GM12878 (cell line): ENCODE measurements around the gene TPK1. TPM values are rescaled to one million over a fixed set of nuclear protein-coding genes. Genes with fewer than 3 reads are reported as not detected.

ENCODE experiments used
- ATAC-seq: fragments of 200-7000 bp; cut with Tn5 transposase; 3 replicates; pipeline ENCODE4 v1.9.1; 2020; ENCODE audit warnings: mild to moderate bottlenecking, moderate library complexity
- BruUV-seq: library from RNA; stranded (reverse); fragments of 400-500 nt; replicated peaks from 2 replicates; lab custom pipeline; 2021; lab: Mats Ljungman, UMichigan
- CTCF ChIA-PET: fragments of 300-600 bp; sonication (Branson Sonifier 250); formaldehyde crosslinking; extraction: SDS; loops from one replicate; lab custom pipeline; 2021; ENCODE audit warnings: inconsistent platforms; lab: Yijun Ruan, JAX
- POLR2A ChIA-PET: fragments of 350-600 bp; formaldehyde crosslinking; extraction: SDS; loops from one replicate; lab custom pipeline; 2021; ENCODE audit warnings: inconsistent platforms; lab: Charles Lee
- RAD21 ChIA-PET: fragments of 300-600 bp; sonication (Branson Sonifier 250); formaldehyde crosslinking; loops from one replicate; lab custom pipeline; 2023; ENCODE audit warnings: antibody characterized with exemption; ENCODE audit not compliant: unreplicated experiment; lab: Charles Lee
- SMC1A ChIA-PET: fragments of 300-600 bp; sonication (Branson Sonifier 250); formaldehyde crosslinking; loops from one replicate; lab custom pipeline; 2023; ENCODE audit not compliant: unreplicated experiment, uncharacterized antibody; lab: Charles Lee
- DNase-seq: peaks from one replicate; pipeline ENCODE4 v3.0.0-alpha.2; 2011; ENCODE audit warnings: low read depth, low spot score
- FAIRE-seq: peaks from 3 replicates; lab custom pipeline; 2011; peaks lifted over from hg19 to GRCh38; lab: Jason Lieb, UNC
- H2AFZ ChIP-seq: 2 replicates; pipeline ENCODE4 v1.6.0; 2011; ENCODE audit warnings: low read depth, low read length, control low read depth; ENCODE audit not compliant: control insufficient read depth
- H3K27ac ChIP-seq: 2 replicates; pipeline ENCODE4 v1.5.1; 2011; ENCODE audit warnings: control low read depth; ENCODE audit not compliant: control insufficient read depth, insufficient read depth
- H3K27me3 ChIP-seq, 2 experiments: replicated peaks in 1 of 2; 2 replicates each; pipeline versions ENCODE4 v1.6.0 to v1.6.1; 2011; ENCODE audit warnings: low read length in 1 of 2; ENCODE audit not compliant: control insufficient read depth in 2 of 2, insufficient read depth in 2 of 2
- H3K36me3 ChIP-seq, 2 experiments: 2 replicates each; pipeline ENCODE4 v1.5.1; 2011; ENCODE audit warnings: low read length in 1 of 2; ENCODE audit not compliant: control insufficient read depth in 2 of 2, insufficient read depth in 2 of 2
- H3K4me1 ChIP-seq: 2 replicates; pipeline ENCODE4 v1.6.1; 2011; ENCODE audit warnings: mild to moderate bottlenecking, low read length, moderate library complexity, mixed read lengths; ENCODE audit not compliant: control insufficient read depth, insufficient read depth
- H3K4me2 ChIP-seq: 2 replicates; pipeline ENCODE4 v1.6.0; 2011; ENCODE audit warnings: control low read depth; ENCODE audit not compliant: control insufficient read depth, insufficient read depth
- H3K4me3 ChIP-seq: fragments of 200-600 bp; sonication (generic); 2 replicates; pipeline ENCODE4 v1.5.1; 2016
- H3K79me2 ChIP-seq: 2 replicates; pipeline ENCODE4 v1.6.0; 2011; ENCODE audit warnings: low read length; ENCODE audit not compliant: control insufficient read depth, insufficient read depth
- H3K9ac ChIP-seq: 2 replicates; pipeline ENCODE4 v1.8.0; 2011; ENCODE audit warnings: low read length, control low read depth, mixed read lengths; ENCODE audit not compliant: control insufficient read depth, insufficient read depth
- H3K9me3 ChIP-seq: replicated peaks from 3 replicates; pipeline ENCODE4 v1.5.1; 2011; ENCODE audit warnings: mild to moderate bottlenecking, low read length; ENCODE audit not compliant: control insufficient read depth, insufficient read depth
- H4K20me1 ChIP-seq: 2 replicates; pipeline ENCODE4 v1.6.0; 2011; ENCODE audit not compliant: control insufficient read depth, insufficient read depth
- ASH2L ChIP-seq: fragments of 300-600, 200-600 bp; sonication (generic); IDR thresholded peaks from 2 replicates; pipeline ENCODE4 v1.6.1; 2017; ENCODE audit warnings: low read depth, mild to moderate bottlenecking, borderline replicate concordance
- CHD2 ChIP-seq: IDR thresholded peaks from 2 replicates; pipeline ENCODE4 v1.6.1; 2011; ENCODE audit warnings: low read depth, low read length, improper control_type of control experiment, borderline replicate concordance
- LARP7 ChIP-seq: fragments of 450-650 bp; IDR thresholded peaks from 2 replicates; pipeline ENCODE4 v1.6.1; 2017; ENCODE audit warnings: mild to moderate bottlenecking
- MYC ChIP-seq: IDR thresholded peaks from 2 replicates; pipeline ENCODE4 v1.6.1; 2011; ENCODE audit warnings: mild to moderate bottlenecking, low read length, moderate library complexity, inconsistent platforms; ENCODE audit not compliant: insufficient read depth, insufficient replicate concordance, insufficient read length, severe bottlenecking
- NR2F1 ChIP-seq: fragments of 450-650 bp; conservative IDR thresholded peaks from 2 replicates; pipeline ENCODE4 v1.6.1; 2017; ENCODE audit warnings: mild to moderate bottlenecking
- RAD21 ChIP-seq: IDR thresholded peaks from 2 replicates; pipeline ENCODE4 v1.6.1; 2011; ENCODE audit warnings: mild to moderate bottlenecking, low read depth, low read length, moderate library complexity; ENCODE audit not compliant: insufficient read depth
- STAT3 ChIP-seq: IDR thresholded peaks from 2 replicates; pipeline ENCODE4 v1.6.1; 2011; ENCODE audit warnings: low read depth, low read length, improper control_type of control experiment
- YY1 ChIP-seq: IDR thresholded peaks from 2 replicates; pipeline ENCODE4 v1.6.1; 2011; ENCODE audit warnings: low read depth, mild to moderate bottlenecking, low read length
- WGBS: methylation state at CpG from one replicate; pipeline ENCODE4 v1.1.6; 2016; ENCODE audit warnings: low lambda C conversion rate; ENCODE audit not compliant: insufficient replicate concordance, insufficient coverage; ENCODE audit errors: missing lambda C conversion rate; 5-methylcytosine and 5-hydroxymethylcytosine counted together
- in situ Hi-C: fragments of 300-500 bp; cut with MboI; formaldehyde crosslinking; loops from 9 replicates; pipeline ENCODE4 v1.14.3; 2018; ENCODE audit warnings: mixed read lengths
- intact Hi-C: fragments of 100-400 bp; cut with micrococcal nuclease; formaldehyde crosslinking; loops from one replicate; pipeline ENCODE4 v1.14.2; 2022; ENCODE audit not compliant: unreplicated experiment
- polyA plus RNA-seq, 11 experiments: library from polyadenylated mRNA; depleted of rRNA in 4 of 11; unstranded in 6 of 11; stranded (reverse) in 5 of 11; fragments of >200 nt; fragmentation: Nextera tagmentation in 4 of 11; fragmentation: Illumina TruSeq in 1 of 11; extraction: Ambion mirVana in 4 of 11; extraction: Trizol in 1 of 11; gene quantifications; 1 replicate in 1 of 11; 2 replicates in 10 of 11; pipeline versions ENCODE4 v1.2.1 to v1.2.3, GENCODE V29; 2011 to 2016; ENCODE audit warnings: inconsistent platforms in 2 of 11, missing spikeins in 2 of 11, low read depth in 1 of 11
- total RNA-seq, 4 experiments: library from RNA; depleted of rRNA in 3 of 4; stranded (reverse); fragments of >200 nt in 3 of 4; fragmentation: Illumina TruSeq in 1 of 4; extraction: Trizol in 1 of 4; gene quantifications; 2 replicates each; pipeline versions ENCODE4 v1.2.1 to v1.2.3, GENCODE V29; 2013 to 2021
- TF ChIP-seq, protein P1 (sequence below): IDR thresholded peaks from 2 replicates; pipeline ENCODE4 v1.6.1; 2011; ENCODE audit warnings: low read depth, mild to moderate bottlenecking, low read length, moderate library complexity, borderline replicate concordance; ENCODE audit errors: extremely low read depth
- TF ChIP-seq, protein P2 (sequence below): fragments of 450-650 bp; IDR thresholded peaks from 2 replicates; pipeline ENCODE4 v1.6.1; 2017; ENCODE audit warnings: mild to moderate bottlenecking, moderate library complexity

Gene TPK1
- total and polyA plus RNA-seq, 10 of the 15 experiments (the other 5 are each of a cell fraction or from before 2014, with no cell fraction given): 7.1 to 19.0 (median 9.3) TPM

- no peak overlapping the region for H3K4me3 ChIP-seq
- no peaks in the 10 kb centered on the region for H3K79me2 ChIP-seq
- H3K27me3 ChIP-seq: no peaks in the 10 kb centered on the region
- no peaks in the 10 kb centered on the region for H4K20me1 ChIP-seq
- in situ Hi-C loops (no loop called here), intact Hi-C loops (no loop called here)
- ATAC-seq (no peak), FAIRE-seq (no peak), DNase-seq (no peak)
- no peak overlapping the region for H3K4me2 ChIP-seq
- no peak overlapping the region for H2AFZ ChIP-seq
- SMC1A ChIA-PET: interaction anchor here (0.5 kb wide), 1 partner anchor 91 kb away, joined by 3 read pairs; no protein-coding TSS in a partner anchor
- 75% methylated on average over 3 of the region's 3 CpGs for WGBS
- H3K9me3 ChIP-seq: no peaks in the 10 kb centered on the region
- H3K27ac ChIP-seq: no peak overlapping the region
- TF ChIP-seq MYC: no peak
- no peak for TF ChIP-seq ASH2L
- no peak for TF ChIP-seq LARP7
- TF ChIP-seq RAD21: no peak
- no peak for TF ChIP-seq YY1
- TF ChIP-seq STAT3: no peak
- TF ChIP-seq, protein P1, sequence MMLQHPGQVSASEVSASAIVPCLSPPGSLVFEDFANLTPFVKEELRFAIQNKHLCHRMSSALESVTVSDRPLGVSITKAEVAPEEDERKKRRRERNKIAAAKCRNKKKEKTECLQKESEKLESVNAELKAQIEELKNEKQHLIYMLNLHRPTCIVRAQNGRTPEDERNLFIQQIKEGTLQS: no peak
- TF ChIP-seq, protein P2, sequence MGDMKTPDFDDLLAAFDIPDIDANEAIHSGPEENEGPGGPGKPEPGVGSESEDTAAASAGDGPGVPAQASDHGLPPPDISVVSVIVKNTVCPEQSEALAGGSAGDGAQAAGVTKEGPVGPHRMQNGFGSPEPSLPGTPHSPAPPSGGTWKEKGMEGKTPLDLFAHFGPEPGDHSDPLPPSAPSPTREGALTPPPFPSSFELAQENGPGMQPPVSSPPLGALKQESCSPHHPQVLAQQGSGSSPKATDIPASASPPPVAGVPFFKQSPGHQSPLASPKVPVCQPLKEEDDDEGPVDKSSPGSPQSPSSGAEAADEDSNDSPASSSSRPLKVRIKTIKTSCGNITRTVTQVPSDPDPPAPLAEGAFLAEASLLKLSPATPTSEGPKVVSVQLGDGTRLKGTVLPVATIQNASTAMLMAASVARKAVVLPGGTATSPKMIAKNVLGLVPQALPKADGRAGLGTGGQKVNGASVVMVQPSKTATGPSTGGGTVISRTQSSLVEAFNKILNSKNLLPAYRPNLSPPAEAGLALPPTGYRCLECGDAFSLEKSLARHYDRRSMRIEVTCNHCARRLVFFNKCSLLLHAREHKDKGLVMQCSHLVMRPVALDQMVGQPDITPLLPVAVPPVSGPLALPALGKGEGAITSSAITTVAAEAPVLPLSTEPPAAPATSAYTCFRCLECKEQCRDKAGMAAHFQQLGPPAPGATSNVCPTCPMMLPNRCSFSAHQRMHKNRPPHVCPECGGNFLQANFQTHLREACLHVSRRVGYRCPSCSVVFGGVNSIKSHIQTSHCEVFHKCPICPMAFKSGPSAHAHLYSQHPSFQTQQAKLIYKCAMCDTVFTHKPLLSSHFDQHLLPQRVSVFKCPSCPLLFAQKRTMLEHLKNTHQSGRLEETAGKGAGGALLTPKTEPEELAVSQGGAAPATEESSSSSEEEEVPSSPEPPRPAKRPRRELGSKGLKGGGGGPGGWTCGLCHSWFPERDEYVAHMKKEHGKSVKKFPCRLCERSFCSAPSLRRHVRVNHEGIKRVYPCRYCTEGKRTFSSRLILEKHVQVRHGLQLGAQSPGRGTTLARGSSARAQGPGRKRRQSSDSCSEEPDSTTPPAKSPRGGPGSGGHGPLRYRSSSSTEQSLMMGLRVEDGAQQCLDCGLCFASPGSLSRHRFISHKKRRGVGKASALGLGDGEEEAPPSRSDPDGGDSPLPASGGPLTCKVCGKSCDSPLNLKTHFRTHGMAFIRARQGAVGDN: no peak
- TF ChIP-seq CHD2: no peak
- TF ChIP-seq NR2F1: no peak
- BruUV-seq: no TSS peak
- RAD21 ChIA-PET: no interaction called here
- no peaks in the 10 kb centered on the region for H3K36me3 ChIP-seq
- POLR2A ChIA-PET: no interaction called here
- CTCF ChIA-PET: no interaction called here
- H3K4me1 ChIP-seq: no peaks in the 10 kb centered on the region
- no peak overlapping the region for H3K9ac ChIP-seq
Measured at GRCh38 chr7:144606261-144606660, 229.6 kb downstream of the TPK1 start.
